Esophagus squamous epithelium (tissue), 4 donors: Measurements from ENCODE around the gene CACNA2D2.

Experiments
- POLR2A ChIP-seq, 4 donors: fragments of 450-650 bp; IDR thresholded peaks; one replicate each; pipeline ENCODE4 v1.6.1; 2017; ENCODE audit warnings: antibody characterized with exemption in 4 of 4, mild to moderate bottlenecking in 4 of 4, moderate library complexity in 3 of 4
- TF ChIP-seq, protein P1 (sequence below), 6 experiments: fragments of 450-650 bp in 4 of 6; fragments of 200-600 bp in 2 of 6; sonication (generic) in 2 of 6; IDR thresholded peaks; one replicate each; pipeline ENCODE4 v1.5.1; 2016 to 2019; ENCODE audit warnings: antibody characterized with exemption in 6 of 6, mild to moderate bottlenecking in 4 of 6, moderate library complexity in 4 of 6

DNA sequence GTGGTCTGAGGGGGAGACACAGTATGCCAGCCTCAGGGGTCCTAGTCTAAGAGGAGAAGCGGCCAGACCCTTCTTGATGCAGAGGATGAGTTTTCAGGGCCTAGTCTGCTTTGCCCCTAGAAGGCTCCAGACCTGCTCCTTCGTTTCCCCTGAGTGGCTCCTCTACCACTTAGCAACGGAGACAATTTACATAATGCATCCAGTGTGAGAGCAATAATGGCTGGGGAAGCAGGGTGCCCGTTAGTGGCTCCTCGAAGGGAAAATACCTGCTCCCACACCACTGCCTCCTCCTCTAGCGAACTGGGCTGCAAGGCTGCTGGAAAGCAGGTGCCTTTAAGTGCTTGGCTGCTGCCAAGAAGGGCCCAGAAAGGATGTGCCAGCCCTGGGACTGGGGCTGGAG lies 38.9 kb downstream of the CACNA2D2 start:
- no peak for TF ChIP-seq POLR2A (IDR thresholded peaks at IDR 0.05)
- TF ChIP-seq, protein P1, sequence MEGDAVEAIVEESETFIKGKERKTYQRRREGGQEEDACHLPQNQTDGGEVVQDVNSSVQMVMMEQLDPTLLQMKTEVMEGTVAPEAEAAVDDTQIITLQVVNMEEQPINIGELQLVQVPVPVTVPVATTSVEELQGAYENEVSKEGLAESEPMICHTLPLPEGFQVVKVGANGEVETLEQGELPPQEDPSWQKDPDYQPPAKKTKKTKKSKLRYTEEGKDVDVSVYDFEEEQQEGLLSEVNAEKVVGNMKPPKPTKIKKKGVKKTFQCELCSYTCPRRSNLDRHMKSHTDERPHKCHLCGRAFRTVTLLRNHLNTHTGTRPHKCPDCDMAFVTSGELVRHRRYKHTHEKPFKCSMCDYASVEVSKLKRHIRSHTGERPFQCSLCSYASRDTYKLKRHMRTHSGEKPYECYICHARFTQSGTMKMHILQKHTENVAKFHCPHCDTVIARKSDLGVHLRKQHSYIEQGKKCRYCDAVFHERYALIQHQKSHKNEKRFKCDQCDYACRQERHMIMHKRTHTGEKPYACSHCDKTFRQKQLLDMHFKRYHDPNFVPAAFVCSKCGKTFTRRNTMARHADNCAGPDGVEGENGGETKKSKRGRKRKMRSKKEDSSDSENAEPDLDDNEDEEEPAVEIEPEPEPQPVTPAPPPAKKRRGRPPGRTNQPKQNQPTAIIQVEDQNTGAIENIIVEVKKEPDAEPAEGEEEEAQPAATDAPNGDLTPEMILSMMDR (IDR thresholded peaks at IDR 0.05): no peak
